Neural progenitor cell (in vitro differentiated cells): ENCODE measurements around the gene SLC25A26.

ENCODE experiments used
- CTCF ChIP-seq: fragments of 200-600 bp; sonication (generic); IDR thresholded peaks from 2 replicates; pipeline ENCODE4 v1.5.1; 2017; ENCODE audit warnings: antibody characterized with exemption, mild to moderate bottlenecking
- EZH2 ChIP-seq: fragments of 200-600 bp; sonication (generic); IDR thresholded peaks from 2 replicates; pipeline ENCODE4 v1.6.1; 2017; ENCODE audit warnings: antibody characterized with exemption, mild to moderate bottlenecking, moderate library complexity

GRCh38 chr3:66267031-66267430, 46.2 kb downstream of the SLC25A26 start:
- TF ChIP-seq CTCF (no peak), EZH2 (no peak)
